Umbilical cord (tissue), 2 donors: ENCODE data around the gene KCNJ1. TPM values are rescaled to one million over a fixed set of nuclear protein-coding genes. Genes with fewer than 3 reads are reported as not detected.

Experiments used
- DNase-seq: peaks from one replicate; pipeline ENCODE4 v3.0.0-alpha.2; 2015; ENCODE audit warnings: low spot score
- total RNA-seq: library from RNA; depleted of rRNA; stranded (reverse); fragments of >200 nt; gene quantifications from one replicate; pipeline ENCODE4 v1.2.3, GENCODE V29; 2014; ENCODE audit warnings: low replicate concordance; ENCODE audit not compliant: insufficient read depth

KCNJ1 gene
- total RNA-seq = 2.6 TPM

- no peak for DNase-seq
These were observed at the start of gene KCNJ1 for GRCh38 chr11:128867277-128867676. Gene KCNJ1, minus strand, starts transcription at chr11:128867296. Its CDS starts 27,053 bp downstream, at chr11:128840243.

- DNase-seq = no peak
These were observed 49.6 kb upstream of the KCNJ1 start for GRCh38 chr11:128916681-128917080.

- DNase-seq = no peak
These were observed 49.0 kb upstream of the KCNJ1 start for GRCh38 chr11:128916037-128916572.

GRCh38 chr11:128915149-128915521, 48.0 kb upstream of the KCNJ1 start:
- no peak for DNase-seq

GRCh38 chr11:128914216-128915148, 47.4 kb upstream of the KCNJ1 start:
- no peak for DNase-seq

GRCh38 chr11:128913806-128914205, 46.7 kb upstream of the KCNJ1 start:
- no peak for DNase-seq

- no peak for DNase-seq
These were observed 44.6 kb upstream of the KCNJ1 start for GRCh38 chr11:128911701-128912100.

GRCh38 chr11:128911239-128911638, 44.1 kb upstream of the KCNJ1 start:
- no peak for DNase-seq

GRCh38 chr11:128910576-128910975, 43.5 kb upstream of the KCNJ1 start:
- DNase-seq = no peak

- no peak for DNase-seq
These were observed 42.5 kb upstream of the KCNJ1 start for GRCh38 chr11:128909438-128910125.

- DNase-seq = peak; percentile 82
These were observed 41.5 kb upstream of the KCNJ1 start for GRCh38 chr11:128908391-128909246.

GRCh38 chr11:128907585-128907984, 40.5 kb upstream of the KCNJ1 start:
- peak; percentile 26 for DNase-seq

- DNase-seq = peak; percentile 38
These were observed 39.3 kb upstream of the KCNJ1 start for GRCh38 chr11:128906185-128907050.

GRCh38 chr11:128905345-128906184, 38.5 kb upstream of the KCNJ1 start:
- peak; percentile 77 for DNase-seq

- DNase-seq = peak; percentile 58
These were observed 37.7 kb upstream of the KCNJ1 start for GRCh38 chr11:128904656-128905344.

- DNase-seq = no peak
These were observed 37.2 kb upstream of the KCNJ1 start for GRCh38 chr11:128904303-128904655.

- DNase-seq = no peak
These were observed 36.4 kb upstream of the KCNJ1 start for GRCh38 chr11:128903248-128904061.

GRCh38 chr11:128902515-128903066, 35.5 kb upstream of the KCNJ1 start:
- no peak for DNase-seq
